HG03520 (cell line): ENCODE data around the gene TNRC6C.

Experiments used
- ATAC-seq: cut with Tn5 transposase; IDR thresholded peaks from one replicate; pipeline ENCODE4 v1.9.1; 2021; ENCODE audit warnings: mild to moderate bottlenecking, moderate library complexity; ENCODE audit not compliant: unreplicated experiment

TNRC6C gene

DNA sequence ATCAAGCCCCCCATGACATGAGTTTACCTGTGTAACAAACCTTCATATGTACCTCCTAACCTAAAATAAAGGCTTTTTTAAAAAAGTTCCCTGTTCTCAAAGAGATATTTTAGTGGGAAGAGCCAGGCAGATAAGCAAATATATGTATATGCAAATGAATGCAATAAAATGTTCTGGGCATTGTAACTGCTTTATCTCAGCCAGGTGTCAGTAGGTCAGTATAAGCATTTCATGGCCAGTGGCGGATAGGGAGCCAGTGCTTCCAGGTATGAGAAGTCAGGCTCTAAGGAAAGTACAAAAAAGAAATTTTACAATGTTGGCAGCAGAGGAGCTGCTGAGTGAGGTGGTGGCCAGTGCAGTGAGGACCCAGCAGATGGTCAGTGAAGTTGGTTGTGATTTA lies 53.9 kb downstream of the TNRC6C start:
- no peak for ATAC-seq

DNA sequence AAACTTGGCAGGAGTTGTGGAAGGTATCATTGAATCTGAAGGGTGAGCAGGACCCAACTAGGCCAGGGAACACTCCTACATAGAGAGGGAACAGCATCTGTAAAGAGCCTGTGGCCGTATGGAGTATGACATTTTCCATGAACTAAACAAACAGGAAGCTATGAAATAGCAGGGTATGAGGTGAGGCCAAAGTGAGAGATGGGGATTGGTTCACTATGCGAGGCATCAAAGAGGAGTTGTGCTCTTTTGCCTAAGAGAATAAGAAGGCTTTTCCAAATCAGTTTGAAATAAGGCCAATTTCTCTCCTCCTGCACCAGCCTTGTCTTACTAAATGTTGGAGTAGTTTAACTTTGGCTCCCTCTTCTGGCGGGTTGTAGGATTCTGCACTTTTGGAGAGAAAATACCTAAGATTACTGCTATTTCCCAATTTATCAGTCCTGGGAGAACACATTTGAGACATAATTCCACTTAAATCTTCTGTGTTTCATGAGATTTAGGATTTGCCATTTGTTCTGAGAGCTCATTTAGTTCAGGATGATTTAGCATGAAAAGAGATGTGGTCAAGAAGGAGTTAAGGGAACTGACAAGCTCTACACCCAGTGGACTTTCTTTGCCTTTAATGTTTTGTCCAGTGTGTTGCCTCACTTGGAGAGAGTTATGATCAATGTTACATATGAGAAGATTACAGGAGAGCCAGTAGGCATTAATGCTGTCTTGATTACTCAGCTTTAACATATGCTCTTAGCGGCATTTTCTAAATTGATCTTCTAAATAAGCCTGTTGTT lies 55.4 kb downstream of the TNRC6C start:
- no peak for ATAC-seq

DNA sequence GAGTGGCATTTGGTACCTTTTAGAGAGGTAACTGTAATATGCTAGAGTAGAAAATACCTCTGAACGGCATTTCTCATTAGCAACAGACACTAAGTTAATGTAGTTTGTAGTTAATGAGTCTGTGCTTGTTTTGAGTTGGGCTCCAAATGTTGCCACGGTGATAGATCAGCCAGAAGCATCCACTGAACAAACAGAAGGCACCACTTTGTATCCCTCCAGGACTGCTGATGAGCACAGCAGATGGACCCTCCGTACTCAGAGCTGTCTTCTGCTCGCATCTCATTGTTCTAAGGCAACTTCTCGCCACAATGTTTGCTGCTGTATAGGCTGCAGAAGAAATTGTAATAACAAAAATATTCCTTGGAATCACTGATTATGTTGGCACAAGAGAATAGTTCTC lies 56.1 kb downstream of the TNRC6C start:
- ATAC-seq: no peak

DNA sequence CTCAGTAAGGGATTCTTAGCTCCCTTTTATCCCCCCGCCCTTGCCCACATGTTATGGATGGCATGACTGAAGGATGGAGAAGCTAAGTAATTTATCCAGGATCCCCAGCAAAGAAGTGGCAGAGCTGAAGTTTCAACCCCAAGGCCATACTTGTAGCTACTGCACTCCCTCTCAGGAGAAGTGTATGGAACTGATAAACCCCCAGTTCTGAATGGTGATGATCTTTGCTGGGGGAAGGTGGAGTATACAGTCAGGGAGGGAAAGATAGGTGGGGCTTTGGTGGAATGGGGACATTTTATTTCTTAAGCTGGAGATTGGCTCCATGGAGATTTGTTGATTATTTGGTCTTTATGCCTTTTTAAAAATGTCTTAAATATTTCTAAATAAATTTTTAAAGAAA lies 58.3 kb downstream of the TNRC6C start:
- no peak for ATAC-seq

DNA sequence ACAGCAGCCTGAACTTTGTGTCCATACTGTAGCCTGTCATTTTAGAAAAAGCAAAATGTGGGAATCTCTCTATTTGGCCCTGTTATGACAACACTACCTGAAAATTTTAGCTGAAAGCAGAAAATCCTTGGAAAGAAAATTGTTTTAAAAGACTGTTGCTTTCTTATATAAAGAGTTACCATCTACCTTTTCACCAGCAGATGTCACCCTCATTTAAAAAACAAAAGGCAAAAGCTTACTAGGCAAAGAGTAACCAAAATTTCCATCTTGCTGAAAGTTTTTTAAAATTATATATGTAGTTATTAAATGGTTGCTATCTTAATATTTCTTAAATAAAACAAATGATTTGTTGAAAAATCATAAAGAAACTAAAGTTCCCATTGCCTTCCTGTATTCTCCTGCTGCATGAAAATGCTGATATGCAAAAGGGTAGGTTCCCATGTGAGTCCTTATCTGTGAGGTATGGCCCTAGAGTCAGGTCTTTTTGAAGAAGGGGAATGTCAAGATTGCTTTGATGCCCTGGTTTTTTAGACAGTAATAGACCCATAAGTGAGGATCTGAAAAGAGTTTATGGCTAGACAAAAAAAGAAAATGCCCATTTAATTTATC lies 61.0 kb downstream of the TNRC6C start:
- ATAC-seq: no peak

DNA sequence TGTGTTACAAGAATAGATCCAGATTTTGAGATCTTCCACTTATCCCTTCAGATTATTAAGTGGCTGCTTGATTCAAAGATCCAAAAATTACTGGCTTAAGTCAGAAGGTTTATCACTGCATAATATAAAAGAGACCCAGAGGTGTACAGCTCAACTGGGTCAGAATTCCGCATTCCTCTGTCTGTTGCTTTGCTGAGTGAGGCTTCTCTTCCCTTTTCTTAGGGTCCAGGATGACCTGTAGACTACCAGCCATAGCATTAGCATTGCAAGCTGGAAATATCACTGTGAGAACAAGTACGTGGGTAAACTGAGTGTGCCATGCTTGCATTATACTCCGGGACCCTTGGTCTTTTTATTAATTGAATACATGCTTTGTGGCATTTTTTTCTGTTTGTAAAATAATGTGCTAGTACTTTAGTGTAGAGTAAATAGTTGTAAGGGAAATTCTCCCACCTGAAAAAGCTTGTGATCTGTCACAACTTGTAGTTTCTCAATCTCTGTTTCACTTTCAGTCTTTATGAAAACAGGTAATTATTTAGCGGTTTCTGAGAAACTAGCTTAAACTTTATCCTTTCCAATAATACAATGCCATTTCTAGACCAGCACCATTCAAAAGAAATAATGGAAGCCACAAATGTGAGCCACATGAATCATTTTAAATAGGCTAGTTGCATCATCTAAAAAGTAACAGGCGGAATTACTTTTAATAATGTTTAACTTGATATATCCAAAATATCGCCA lies 61.6 kb downstream of the TNRC6C start:
- ATAC-seq: no peak

DNA sequence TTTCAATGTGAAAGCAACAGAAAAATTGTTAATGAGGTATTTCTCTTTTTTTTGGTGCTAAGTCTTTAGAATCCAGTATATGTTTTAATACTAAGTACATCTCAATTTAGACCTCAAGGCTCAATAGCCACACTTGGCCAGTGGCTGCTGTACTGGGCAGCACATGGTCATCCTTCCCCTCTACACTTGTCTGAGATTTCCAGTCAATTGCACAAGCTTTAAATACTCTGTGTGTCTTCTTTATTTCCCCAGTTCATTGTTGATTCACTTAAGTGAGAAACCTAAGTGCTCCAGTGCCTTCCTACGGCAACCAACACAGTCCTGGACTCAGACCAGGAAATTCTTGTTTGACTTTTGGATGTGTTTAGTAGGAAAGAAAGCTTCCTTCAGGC lies 62.2 kb downstream of the TNRC6C start:
- ATAC-seq: no peak

DNA sequence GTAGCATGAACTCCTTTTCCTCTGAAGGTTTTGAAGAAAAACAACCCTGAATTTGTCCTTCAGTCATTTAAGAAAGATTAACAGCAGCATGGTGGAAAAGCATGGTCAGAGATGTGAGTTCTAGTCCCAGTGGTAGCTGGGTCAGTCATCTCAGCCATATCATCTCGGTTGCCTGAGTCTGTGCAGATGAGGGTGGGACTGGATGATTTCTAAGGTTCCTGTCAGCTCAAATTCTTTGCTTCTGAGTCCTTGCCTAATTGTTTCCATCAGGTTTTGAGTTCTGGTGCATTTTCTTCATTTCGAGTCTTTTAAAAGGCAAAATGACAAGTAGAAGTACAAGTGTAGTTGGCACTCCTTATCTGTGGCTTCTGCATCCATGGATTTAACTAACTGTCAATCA lies 63.9 kb downstream of the TNRC6C start:
- no peak for ATAC-seq

DNA sequence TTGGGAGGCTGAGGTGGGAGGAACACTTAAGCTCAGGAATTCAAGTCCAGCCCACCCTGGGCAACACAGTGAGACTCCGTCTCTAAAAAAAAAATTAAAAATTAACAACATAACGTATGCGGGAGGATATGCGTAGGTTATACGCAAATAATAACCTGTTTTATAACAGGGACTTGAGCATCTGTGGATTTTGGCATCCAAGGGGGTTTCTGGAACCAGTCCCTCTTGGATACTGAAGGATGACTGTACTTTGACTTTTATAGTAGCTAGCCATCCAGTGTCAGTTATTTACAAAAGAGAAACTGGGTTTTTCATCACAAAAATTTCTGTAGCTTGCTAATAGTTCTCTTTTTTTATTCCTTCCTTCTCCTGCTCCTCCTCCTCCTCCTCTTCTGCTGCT lies 64.5 kb downstream of the TNRC6C start:
- no peak for ATAC-seq

DNA sequence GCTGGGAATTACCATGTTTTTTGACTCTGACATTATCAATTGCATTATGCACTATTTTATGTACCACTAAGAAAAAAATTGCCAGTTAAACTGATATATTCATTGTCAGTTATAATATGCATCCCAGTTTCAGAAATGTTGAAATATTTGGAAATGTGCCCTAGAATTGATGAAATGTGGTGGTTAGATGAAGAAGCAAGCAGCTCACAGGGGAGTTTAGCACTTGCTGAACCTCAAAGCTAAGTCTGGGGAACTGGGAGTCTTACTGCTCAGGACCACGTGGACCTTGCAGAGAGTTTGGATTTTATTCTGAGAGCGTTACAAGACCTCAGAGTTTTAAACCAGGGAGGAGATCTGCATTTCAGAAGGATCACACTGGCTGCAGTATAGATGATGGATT lies 67.9 kb downstream of the TNRC6C start:
- no peak for ATAC-seq

DNA sequence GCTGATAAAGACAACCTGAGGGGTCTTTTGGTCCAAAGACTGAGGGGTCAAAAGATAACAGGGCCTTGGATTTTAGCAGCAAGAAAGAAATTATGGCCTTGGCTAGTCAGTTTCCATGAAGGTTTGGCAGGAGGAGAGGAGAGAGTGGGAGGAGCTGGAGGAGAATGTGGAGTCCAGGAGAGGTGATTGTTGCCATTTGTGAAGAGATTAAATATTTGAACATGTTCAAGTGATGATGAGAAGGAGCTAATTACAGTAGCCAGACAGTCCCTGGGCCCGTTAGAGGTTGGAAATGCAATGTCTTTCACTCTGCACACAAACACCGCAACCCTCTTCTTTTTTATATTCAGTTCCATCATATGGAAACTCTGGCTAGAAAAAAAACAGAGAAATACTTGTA lies 68.6 kb downstream of the TNRC6C start:
- ATAC-seq: no peak

DNA sequence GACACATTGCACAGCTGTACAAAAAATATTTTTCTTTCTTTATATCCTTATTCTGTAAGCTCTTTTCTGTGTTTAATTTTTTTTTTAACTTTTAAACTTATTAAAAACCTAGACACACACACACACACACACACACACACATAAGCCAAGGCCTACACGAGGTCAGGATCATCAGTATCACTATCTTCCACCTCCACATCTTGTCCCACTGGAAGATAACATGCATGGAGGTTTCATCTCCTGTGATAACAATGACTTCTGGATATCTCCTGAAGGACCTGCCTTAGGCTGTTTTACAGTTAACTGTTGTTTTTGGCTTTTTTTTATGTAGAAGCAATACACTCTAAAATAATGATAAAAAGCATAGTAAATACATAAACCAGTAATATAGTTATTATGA lies 71.2 kb downstream of the TNRC6C start:
- no peak for ATAC-seq

DNA sequence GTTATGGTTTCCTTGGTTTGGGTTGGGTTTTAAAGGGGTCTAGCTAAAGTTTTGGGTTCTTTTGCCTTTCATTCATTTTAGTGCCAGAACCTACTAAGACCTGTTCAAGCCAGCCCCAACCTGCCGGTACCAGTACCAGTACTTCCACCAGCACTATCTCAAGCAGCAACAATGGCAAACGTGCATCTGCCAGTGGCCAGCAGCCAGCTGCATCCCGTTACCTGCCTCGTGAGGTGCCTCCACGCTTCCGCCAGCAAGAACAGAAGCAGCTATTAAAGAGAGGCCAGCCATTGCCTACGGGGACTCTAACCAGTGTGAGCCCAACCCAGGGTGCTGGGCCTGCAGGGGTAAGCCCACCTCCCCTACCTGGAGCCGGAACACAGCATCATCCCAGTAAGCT lies 72.9 kb downstream of the TNRC6C start:
- ATAC-seq: no peak

DNA sequence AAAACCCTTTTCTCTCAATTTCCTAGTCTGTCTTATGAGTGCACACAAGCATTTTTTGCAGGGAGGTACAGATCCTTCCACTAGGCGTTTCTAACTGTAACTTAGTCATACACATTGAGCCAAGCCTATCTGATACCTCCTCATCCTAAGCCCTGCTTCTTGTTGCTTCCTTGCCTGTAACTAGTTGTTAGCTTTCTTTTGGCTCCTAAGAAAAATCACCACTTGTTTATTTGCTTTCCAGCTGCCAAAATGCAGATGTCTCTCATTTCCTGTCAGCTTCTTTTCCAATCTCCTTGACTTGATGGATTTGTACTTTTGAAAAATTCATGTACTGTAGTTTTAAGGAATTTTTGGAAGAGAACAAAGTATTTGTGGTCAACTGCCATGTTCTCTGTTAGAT lies 73.7 kb downstream of the TNRC6C start:
- ATAC-seq: no peak

DNA sequence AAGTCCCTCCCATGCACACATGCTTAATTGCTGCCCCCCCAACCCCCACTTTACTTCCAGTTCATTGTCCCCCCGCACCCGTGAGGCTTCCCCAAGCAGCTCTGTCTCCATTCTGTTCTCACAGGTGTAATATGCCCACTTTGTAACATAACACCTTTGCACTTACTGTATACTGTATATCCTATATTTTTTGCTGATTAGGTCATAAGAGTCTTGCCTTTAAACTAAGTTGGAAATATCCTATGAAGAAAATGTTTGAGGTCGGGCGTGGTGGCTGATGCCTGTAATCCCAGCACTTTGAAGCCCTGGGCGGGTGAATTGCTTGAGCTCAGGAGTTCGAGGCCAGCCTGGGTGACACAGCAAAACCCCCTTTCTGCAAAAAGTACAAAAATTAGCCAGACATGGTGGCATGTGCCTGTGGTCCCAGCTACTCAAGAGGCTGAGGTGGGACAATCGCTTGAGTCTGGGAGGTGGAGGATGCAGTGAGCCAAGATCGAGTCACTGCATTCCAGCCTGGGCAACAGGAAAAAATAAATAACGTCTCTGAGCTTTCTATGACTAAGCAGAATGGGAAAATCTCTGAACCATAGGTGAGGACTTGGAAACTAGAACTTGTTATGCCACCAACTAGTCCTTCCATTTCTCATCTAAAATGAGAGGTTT lies 76.1 kb downstream of the TNRC6C start:
- ATAC-seq: no peak

DNA sequence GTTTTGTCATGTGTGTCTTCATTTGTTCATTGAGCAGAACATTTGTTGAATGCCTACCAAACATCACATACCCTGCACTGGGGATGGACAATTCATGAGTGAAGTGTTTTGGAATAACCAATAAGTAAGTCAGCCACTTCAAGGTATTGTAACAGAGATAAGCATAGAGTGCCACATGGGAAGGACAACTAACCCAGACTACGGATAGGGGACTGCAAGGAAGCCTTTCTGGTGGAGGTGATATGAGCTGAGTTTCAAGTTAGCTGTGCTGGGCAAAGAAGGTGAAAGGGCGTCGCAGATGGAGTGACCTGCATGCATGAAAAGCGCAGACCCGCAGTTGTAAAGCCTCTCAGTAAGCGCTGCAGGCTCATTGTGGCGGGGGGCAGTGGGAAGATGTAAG lies 78.8 kb downstream of the TNRC6C start:
- no peak for ATAC-seq

DNA sequence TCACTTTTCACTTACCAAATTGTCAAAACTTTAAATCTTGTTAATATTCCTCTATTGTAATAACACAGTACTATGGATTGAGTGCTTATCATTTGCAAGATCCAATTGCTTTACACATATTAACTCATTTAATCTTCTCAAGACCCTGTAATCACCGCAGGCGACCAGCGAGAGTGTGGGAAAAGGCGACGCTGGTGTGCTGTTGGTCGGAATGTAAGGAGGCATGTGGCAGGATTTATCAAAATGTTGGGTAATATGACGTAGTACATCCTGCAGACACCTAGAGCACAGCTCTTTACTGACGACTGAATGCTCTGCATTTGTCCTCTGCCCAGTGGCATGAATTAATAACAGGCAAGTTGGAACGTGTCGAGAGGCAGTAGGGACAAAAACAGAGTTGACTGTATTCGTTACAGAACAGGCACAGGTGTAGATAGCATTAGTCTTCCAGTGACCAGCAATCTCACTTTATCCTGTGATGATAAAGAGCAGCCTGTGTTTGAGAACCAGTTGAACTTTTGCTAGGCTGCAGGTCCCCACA lies 80.3 kb downstream of the TNRC6C start:
- no peak for ATAC-seq

DNA sequence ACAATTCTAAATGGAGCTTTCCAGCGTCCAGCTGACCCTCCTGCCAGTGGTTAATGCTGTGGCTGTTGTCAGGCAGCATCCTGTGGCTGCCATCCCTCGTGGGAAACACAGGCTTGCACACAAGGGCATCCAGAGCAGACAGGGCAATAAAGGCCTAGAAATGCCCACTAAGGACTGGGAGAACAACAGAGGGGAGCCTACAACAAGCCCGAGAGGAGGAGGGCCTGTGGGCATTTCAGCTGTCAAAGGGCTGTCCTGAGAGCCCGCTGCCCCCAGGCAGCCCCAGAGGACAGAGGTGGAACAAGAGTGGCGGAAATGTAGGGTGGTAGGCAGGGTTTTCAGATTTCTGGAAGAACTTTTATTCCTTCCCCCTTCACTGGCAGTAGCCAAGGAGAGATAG lies 81.1 kb downstream of the TNRC6C start:
- no peak for ATAC-seq

DNA sequence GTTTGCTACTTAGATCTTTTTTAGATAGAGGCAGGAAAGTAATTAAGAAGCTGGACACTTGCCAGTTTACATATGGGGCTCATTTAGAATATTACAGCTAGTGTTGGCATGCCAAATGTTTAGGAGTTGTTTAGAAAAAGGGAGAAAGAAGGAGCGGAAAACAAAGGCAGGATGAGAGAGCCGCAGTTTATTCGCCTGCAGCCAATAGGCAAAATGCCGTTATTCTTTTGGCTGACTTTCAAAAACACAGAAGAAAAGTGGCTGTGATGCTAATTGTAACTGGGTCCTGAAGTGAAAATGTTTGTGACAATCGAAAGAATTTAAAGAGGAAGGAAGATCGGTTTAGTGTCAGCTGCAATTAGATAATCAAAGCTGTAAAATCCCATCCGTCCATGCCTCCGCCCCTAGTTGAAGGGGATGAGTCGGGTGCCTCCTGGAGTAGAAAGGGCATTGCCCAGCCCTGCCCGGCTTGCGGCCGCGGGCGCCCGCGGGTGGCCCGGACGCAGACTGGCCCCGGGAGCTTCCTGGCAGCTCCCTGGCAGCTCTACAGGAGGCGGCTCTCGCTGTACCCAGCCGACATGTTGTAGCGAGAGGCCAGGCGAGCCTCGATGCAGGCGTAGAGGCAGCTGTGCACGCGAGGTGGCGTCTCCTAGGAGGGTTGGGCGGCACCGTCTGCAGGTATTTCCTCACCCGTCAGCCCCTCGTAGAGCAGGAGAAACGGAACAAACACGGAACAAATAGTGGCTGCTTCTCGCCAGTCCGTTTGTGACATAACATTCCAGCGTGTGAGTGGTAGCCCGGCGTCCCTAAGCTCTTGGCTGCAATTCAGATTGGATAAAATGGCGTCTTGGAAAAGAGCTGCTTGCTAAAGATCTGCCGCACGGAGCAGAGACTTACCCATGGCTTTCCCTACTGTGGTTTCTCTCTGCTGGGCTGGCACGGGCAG lies 82.2 kb downstream of the TNRC6C start:
- ATAC-seq: no peak
